ENCODE measurements around the gene COL18A1. TPM values are rescaled to one million over a fixed set of nuclear protein-coding genes. Genes with fewer than 3 reads are reported as not detected.

COL18A1 gene
- polyA plus RNA-seq, 1 donor (not counting 4 experiments of a cell fraction or from before 2014, with no cell fraction given) = 13.0 TPM

- no peak overlapping the region for H2AFZ ChIP-seq (ENCODE audit: control insufficient read depth, low read length)
- peaks cover 17% of the 10 kb centered on the region for H4K20me1 ChIP-seq (ENCODE audit: control insufficient read depth, extremely low read depth, insufficient read depth, low read length)
- no peak overlapping the region for H3K27ac ChIP-seq (ENCODE audit: control insufficient read depth, insufficient read depth, low read length)
- peaks cover 0 to 3% of the 10 kb centered on the region in 2 experiments for H3K36me3 ChIP-seq (ENCODE audit: control insufficient read depth in 2 of 2, extremely low read depth in 1 of 2, insufficient read depth in 2 of 2, low read length in 2 of 2)
- DNase-seq (ENCODE audit: low read depth, low spot score) (no peak), FAIRE-seq (no peak)
- no peaks in the 10 kb centered on the region for H3K9me1 ChIP-seq (ENCODE audit: control insufficient read depth, extremely low read depth, insufficient read depth, low read length)
- H3K9ac ChIP-seq (ENCODE audit: control insufficient read depth, extremely low read depth, insufficient read depth, low read length) = no peak overlapping the region
- H3K9me3 ChIP-seq (ENCODE audit: control insufficient read depth, low read depth, low read length) = no peaks in the 10 kb centered on the region
- TF ChIP-seq EZH2 (IDR thresholded peaks at IDR 0.05; ENCODE audit: low read length) (no peak), CTCF (optimal IDR thresholded peaks at IDR 0.05 in 1 of 3, IDR thresholded peaks at IDR 0.05 in 1 of 3, conservative IDR thresholded peaks at IDR 0.05 in 1 of 3; ENCODE audit: extremely low read depth in 1 of 3, insufficient read depth in 2 of 3, low read length in 3 of 3) (no peak)
- H3K27me3 ChIP-seq (ENCODE audit: control insufficient read depth, extremely low read depth, insufficient read depth, low read length) = no peaks in the 10 kb centered on the region
- H3K4me2 ChIP-seq (ENCODE audit: control insufficient read depth, extremely low read depth, insufficient read depth, low read depth, low read length) = no peak overlapping the region
- dilution Hi-C loops (cut with MboI; ENCODE audit: extremely low pct_ligation_motif_present, low sequenced_read_pairs) = no loop called here
- H3K79me2 ChIP-seq (ENCODE audit: control insufficient read depth, insufficient read depth, low read length) = peaks cover 11% of the 10 kb centered on the region
- H3K4me1 ChIP-seq (ENCODE audit: control insufficient read depth, extremely low read depth, insufficient read depth, low read length) = peaks cover 16% of the 10 kb centered on the region
- H3K4me3 ChIP-seq (ENCODE audit: control insufficient read depth in 2 of 3, extremely low read depth in 1 of 3, insufficient read depth in 2 of 3, low read depth in 1 of 3, low read length in 3 of 3) = no peak overlapping the region
Observed at GRCh38 chr21:45430521-45431501, 25.8 kb downstream of the COL18A1 start.

- Histone ChIP-seq H2AFZ (ENCODE audit: control insufficient read depth, low read length) (no peak overlapping the region), H3K27ac (ENCODE audit: control insufficient read depth, insufficient read depth, low read length) (no peak overlapping the region)
- dilution Hi-C loops (cut with MboI; ENCODE audit: extremely low pct_ligation_motif_present, low sequenced_read_pairs) = no loop called here
Observed at GRCh38 chr21:45431781-45432572, 27.0 kb downstream of the COL18A1 start.

More at GRCh38 chr21:45431781-45432572, 27.0 kb downstream of the COL18A1 start:
- Histone ChIP-seq H3K9me1 (ENCODE audit: control insufficient read depth, extremely low read depth, insufficient read depth, low read length) (no peaks in the 10 kb centered on the region), H3K9me3 (ENCODE audit: control insufficient read depth, low read depth, low read length) (no peaks in the 10 kb centered on the region), H4K20me1 (ENCODE audit: control insufficient read depth, extremely low read depth, insufficient read depth, low read length) (peaks cover 17% of the 10 kb centered on the region), H3K36me3 (ENCODE audit: control insufficient read depth in 2 of 2, extremely low read depth in 1 of 2, insufficient read depth in 2 of 2, low read length in 2 of 2) (peaks cover 0 to 3% of the 10 kb centered on the region in 2 experiments), H3K4me2 (ENCODE audit: control insufficient read depth, extremely low read depth, insufficient read depth, low read depth, low read length) (no peak overlapping the region), H3K4me3 (ENCODE audit: control insufficient read depth in 2 of 3, extremely low read depth in 1 of 3, insufficient read depth in 2 of 3, low read depth in 1 of 3, low read length in 3 of 3) (no peak overlapping the region), H3K9ac (ENCODE audit: control insufficient read depth, extremely low read depth, insufficient read depth, low read length) (no peak overlapping the region), H3K4me1 (ENCODE audit: control insufficient read depth, extremely low read depth, insufficient read depth, low read length) (peaks cover 14% of the 10 kb centered on the region), H3K27me3 (ENCODE audit: control insufficient read depth, extremely low read depth, insufficient read depth, low read length) (no peaks in the 10 kb centered on the region), H3K79me2 (ENCODE audit: control insufficient read depth, insufficient read depth, low read length) (peaks cover 11% of the 10 kb centered on the region)
- TF ChIP-seq EZH2 (IDR thresholded peaks at IDR 0.05; ENCODE audit: low read length) (no peak), CTCF (optimal IDR thresholded peaks at IDR 0.05 in 1 of 3, IDR thresholded peaks at IDR 0.05 in 1 of 3, conservative IDR thresholded peaks at IDR 0.05 in 1 of 3; ENCODE audit: extremely low read depth in 1 of 3, insufficient read depth in 2 of 3, low read length in 3 of 3) (no peak)
- DNase-seq (ENCODE audit: low read depth, low spot score) (no peak), FAIRE-seq (no peak)

Data from keratinocyte (primary cell).